Smooth muscle cell of the brain vasculature (primary cell): Measurements from ENCODE around the gene AFF4.

Experiments
- DNase-seq: peaks from one replicate; pipeline ENCODE4 v3.0.0-alpha.2; 2012; ENCODE audit warnings: low read depth, low spot score

AFF4 gene

GRCh38 chr5:132826424-132827082 lies 136.9 kb downstream of the AFF4 start:
- no peak for DNase-seq

DNA sequence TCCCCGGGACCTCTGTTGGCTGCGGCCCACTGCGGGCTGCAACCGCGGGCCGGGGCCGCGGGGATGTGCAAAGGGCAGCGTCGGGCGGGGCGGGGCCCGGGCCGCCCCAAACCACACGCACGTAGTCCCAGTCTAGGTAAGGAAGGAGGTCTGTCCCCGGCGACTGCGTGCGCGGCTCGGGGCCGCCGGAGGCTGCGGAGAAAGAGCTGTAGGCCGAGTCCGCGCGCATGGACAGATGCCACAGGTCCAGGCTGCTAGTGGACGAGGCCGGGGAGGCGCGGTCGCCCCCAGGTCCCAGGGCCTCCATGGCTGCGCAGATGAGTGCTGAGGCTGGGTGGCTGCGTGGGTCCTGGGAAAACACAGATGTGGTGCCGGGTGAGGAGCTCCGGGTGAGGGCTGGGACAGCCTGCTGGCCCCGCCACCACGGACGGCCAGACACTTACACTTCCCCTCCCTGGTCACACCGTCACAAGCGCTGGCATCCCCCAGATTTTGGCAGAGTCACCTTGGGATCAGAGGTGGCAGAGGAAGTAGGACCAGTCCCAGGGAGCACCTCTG lies 137.5 kb downstream of the AFF4 start:
- DNase-seq = no peak
